A673 (cell line): ENCODE results near the gene LRRC71.

Experiments used
- CTCF ChIP-seq: fragments of 300-800, 200-600 bp; sonication (generic); conservative IDR thresholded peaks from 2 replicates; pipeline ENCODE4 v1.5.1; 2017; ENCODE audit warnings: low read depth, mild to moderate bottlenecking, antibody characterized with exemption, low read length, moderate library complexity, mixed read lengths
- EZH2 ChIP-seq: fragments of 200-600 bp; sonication (generic); IDR thresholded peaks from 2 replicates; pipeline ENCODE4 v1.6.1; 2017; ENCODE audit warnings: borderline replicate concordance, low read depth, mild to moderate bottlenecking, mixed read lengths, antibody characterized with exemption, low read length; ENCODE audit not compliant: poor library complexity, severe bottlenecking

GRCh38 chr1:156941675-156942074 is 21.2 kb downstream of the LRRC71 start:
- TF ChIP-seq CTCF: no peak
- no peak for TF ChIP-seq EZH2
